Activated naive CD4-positive, alpha-beta T cell treated with anti-CD3 and anti-CD28 coated beads, Interleukin-2, amount 10 ng/mL, durations not matched to agents 7 days and 5 days (primary cell): ENCODE measurements around the gene CRYBG1.
"Not testable (repeated sequence)": the region's sequence is repeated elsewhere in the genome, so short reads cannot be mapped to it uniquely, and the experiment has no call there.

Source experiments
- CTCF ChIA-PET: fragments of 350-600 bp; sonication (Branson Sonifier 250); formaldehyde crosslinking; loops from one replicate; lab custom pipeline; 2021; ENCODE audit warnings: antibody characterized with exemption; lab: Charles Lee
- DNase-seq: peaks from one replicate; pipeline ENCODE4 v3.0.0-alpha.2; 2020
- H3K27ac Mint-ChIP-seq: one replicate; pipeline ENCODE4 v1.8.0; 2021; ENCODE audit warnings: mild to moderate bottlenecking, moderate library complexity, mixed read lengths
- H3K27me3 Mint-ChIP-seq: one replicate; pipeline ENCODE4 v1.8.0; 2021; ENCODE audit warnings: mild to moderate bottlenecking, mixed read lengths
- H3K36me3 Mint-ChIP-seq: one replicate; pipeline ENCODE4 v1.8.0; 2021; ENCODE audit warnings: mixed read lengths
- H3K4me1 Mint-ChIP-seq: one replicate; pipeline ENCODE4 v1.8.0; 2021; ENCODE audit warnings: mixed read lengths
- H3K4me3 Mint-ChIP-seq: one replicate; pipeline ENCODE4 v1.8.0; 2021; ENCODE audit warnings: mild to moderate bottlenecking, moderate library complexity, mixed read lengths
- H3K9me3 Mint-ChIP-seq: one replicate; pipeline ENCODE4 v1.8.0; 2021; ENCODE audit warnings: mixed read lengths

Gene CRYBG1

GRCh38 chr6:106385530-106385929 is 25.0 kb downstream of the CRYBG1 start:
- no peak overlapping the region for H3K27ac Mint-ChIP-seq
- H3K9me3 Mint-ChIP-seq: no peaks in the 10 kb centered on the region
- no peak overlapping the region for H3K4me3 Mint-ChIP-seq
- CTCF ChIA-PET: no interaction called here
- DNase-seq: no peak
- H3K4me1 Mint-ChIP-seq: peaks cover 7% of the 10 kb centered on the region
- H3K36me3 Mint-ChIP-seq: no peaks in the 10 kb centered on the region
- H3K27me3 Mint-ChIP-seq: peaks cover 15% of the 10 kb centered on the region

GRCh38 chr6:106387875-106388274 is 27.4 kb downstream of the CRYBG1 start:
- Mint-ChIP-seq H3K36me3 (no peaks in the 10 kb centered on the region), H3K4me1 (no peaks in the 10 kb centered on the region), H3K27me3 (peaks cover 25% of the 10 kb centered on the region), H3K4me3 (no peak overlapping the region), H3K9me3 (no peaks in the 10 kb centered on the region), H3K27ac (no peak overlapping the region)
- no peak for DNase-seq
- CTCF ChIA-PET: no interaction called here

DNA sequence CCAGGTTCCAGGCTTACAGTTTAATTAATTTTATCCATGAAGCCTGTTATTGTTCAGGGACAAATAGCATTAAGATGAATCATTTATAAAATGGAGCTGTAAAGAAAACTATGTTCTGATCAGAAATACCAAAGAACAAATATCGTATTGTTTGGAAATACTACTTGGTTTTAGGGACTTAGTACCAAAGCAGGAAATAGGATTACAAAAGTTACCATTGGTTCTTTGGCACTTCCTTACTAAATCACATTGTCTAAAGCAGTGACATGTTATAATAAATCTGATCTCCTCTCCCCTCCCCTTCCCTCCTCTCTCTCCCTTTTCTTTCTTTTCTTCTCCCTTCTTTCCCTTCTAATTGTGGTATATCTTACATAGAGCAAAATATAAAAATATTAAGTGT is 29.6 kb downstream of the CRYBG1 start:
- CTCF ChIA-PET: no interaction called here
- no peaks in the 10 kb centered on the region for H3K36me3 Mint-ChIP-seq
- H3K27ac Mint-ChIP-seq: no peak overlapping the region
- no peak overlapping the region for H3K4me3 Mint-ChIP-seq
- H3K9me3 Mint-ChIP-seq: no peaks in the 10 kb centered on the region
- H3K27me3 Mint-ChIP-seq: peaks cover 27% of the 10 kb centered on the region
- no peak for DNase-seq
- no peaks in the 10 kb centered on the region for H3K4me1 Mint-ChIP-seq

DNA sequence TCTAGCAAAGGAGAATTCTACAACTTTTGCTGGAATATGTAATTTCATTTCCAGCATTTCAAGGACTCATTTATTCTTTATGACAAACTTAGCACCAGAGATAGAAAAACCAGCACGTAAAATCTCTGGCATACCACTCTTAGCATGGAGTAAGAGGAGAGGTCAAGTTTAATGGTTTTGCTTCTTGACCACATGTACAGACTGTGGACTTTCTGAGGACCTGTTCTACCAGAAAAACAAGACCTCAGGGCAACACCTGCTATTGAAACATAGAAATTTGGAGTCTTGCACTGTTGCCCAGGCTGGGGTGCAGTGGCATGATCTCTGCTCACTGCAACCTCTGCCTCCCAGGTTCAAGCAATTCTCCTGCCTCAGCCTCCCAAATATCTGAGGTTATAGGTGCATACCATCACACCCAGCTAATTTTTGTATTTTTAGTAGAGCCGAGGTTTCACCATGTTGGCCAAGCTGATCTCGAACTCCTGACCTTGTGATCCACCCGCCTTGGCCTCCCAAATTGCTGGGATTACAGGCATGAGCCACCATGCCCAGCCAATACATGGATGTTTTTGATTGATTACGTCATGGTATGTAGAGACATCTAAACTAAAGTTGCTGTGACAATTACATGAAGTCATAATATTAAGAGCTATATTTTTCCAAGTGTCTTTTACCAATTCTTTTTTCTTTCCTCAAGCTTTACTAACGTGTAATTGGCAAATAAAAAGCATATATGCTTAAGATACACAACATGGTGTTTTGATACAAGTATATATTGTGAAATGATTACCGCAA is 36.1 kb downstream of the CRYBG1 start:
- H3K27ac Mint-ChIP-seq: no peak overlapping the region
- no peak for DNase-seq
- no peaks in the 10 kb centered on the region for H3K9me3 Mint-ChIP-seq
- H3K27me3 Mint-ChIP-seq: peaks cover 13% of the 10 kb centered on the region
- CTCF ChIA-PET: interaction anchor here (1.0 kb wide), 1 partner anchor 16 kb away, joined by 3 read pairs; no protein-coding TSS in a partner anchor
- H3K4me1 Mint-ChIP-seq: no peaks in the 10 kb centered on the region
- no peaks in the 10 kb centered on the region for H3K36me3 Mint-ChIP-seq
- H3K4me3 Mint-ChIP-seq: no peak overlapping the region

- H3K27me3 Mint-ChIP-seq: peaks cover 8% of the 10 kb centered on the region
- H3K4me3 Mint-ChIP-seq: no peak overlapping the region
- no peaks in the 10 kb centered on the region for H3K36me3 Mint-ChIP-seq
- CTCF ChIA-PET: interaction anchor here (1.0 kb wide), 1 partner anchor 17 kb away, joined by 3 read pairs; no protein-coding TSS in a partner anchor
- H3K4me1 Mint-ChIP-seq: no peaks in the 10 kb centered on the region
- no peak for DNase-seq
- H3K27ac Mint-ChIP-seq: no peak overlapping the region
- no peaks in the 10 kb centered on the region for H3K9me3 Mint-ChIP-seq
Observed at GRCh38 chr6:106397431-106397830, 36.9 kb downstream of the CRYBG1 start.

- Mint-ChIP-seq H3K27ac (no peak overlapping the region), H3K4me3 (no peak overlapping the region)
Observed at GRCh38 chr6:106398621-106399020, 38.1 kb downstream of the CRYBG1 start.

GRCh38 chr6:106405044-106405443 is 44.5 kb downstream of the CRYBG1 start:
- CTCF ChIA-PET, H3K36me3 Mint-ChIP-seq, DNase-seq, H3K27ac Mint-ChIP-seq, H3K4me1 Mint-ChIP-seq, H3K9me3 Mint-ChIP-seq, H3K4me3 Mint-ChIP-seq: not testable (repeated sequence)
- H3K27me3 Mint-ChIP-seq: peaks cover 20% of the 10 kb centered on the region

More at GRCh38 chr6:106398621-106399020, 38.1 kb downstream of the CRYBG1 start:
- Mint-ChIP-seq H3K9me3 (no peaks in the 10 kb centered on the region), H3K27me3 (peaks cover 2% of the 10 kb centered on the region), H3K4me1 (no peaks in the 10 kb centered on the region), H3K36me3 (no peaks in the 10 kb centered on the region)
- CTCF ChIA-PET: no interaction called here
- DNase-seq: no peak

DNA sequence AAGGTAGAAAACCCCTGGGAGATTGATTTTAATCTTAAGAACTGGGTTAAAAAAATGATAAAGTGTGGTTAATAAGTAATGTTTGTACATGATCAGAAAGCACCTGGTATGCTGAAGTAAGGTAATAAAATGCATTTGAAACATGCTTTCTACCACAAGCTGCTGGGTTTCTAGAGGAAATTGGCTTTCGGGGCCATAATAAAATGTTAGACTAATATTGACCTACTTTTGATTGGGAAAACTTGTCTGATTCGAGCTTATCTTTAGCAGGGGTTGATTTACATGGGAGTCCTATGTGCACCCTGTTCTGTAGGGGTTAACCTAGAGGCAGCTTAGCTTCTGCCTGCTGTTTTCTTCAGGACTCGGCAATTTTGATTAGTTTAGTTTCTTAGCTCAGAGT is 50.5 kb downstream of the CRYBG1 start:
- H3K4me1 Mint-ChIP-seq: no peaks in the 10 kb centered on the region
- H3K4me3 Mint-ChIP-seq: no peak overlapping the region
- H3K9me3 Mint-ChIP-seq: peaks cover 8% of the 10 kb centered on the region
- CTCF ChIA-PET: interaction anchor here (0.6 to 0.7 kb wide), 2 partner anchors 143 to 1417 kb away, joined by 3 read pairs; no protein-coding TSS in a partner anchor
- H3K36me3 Mint-ChIP-seq: no peaks in the 10 kb centered on the region
- H3K27ac Mint-ChIP-seq: no peak overlapping the region
- no peak for DNase-seq
- H3K27me3 Mint-ChIP-seq: peaks cover 44% of the 10 kb centered on the region

DNA sequence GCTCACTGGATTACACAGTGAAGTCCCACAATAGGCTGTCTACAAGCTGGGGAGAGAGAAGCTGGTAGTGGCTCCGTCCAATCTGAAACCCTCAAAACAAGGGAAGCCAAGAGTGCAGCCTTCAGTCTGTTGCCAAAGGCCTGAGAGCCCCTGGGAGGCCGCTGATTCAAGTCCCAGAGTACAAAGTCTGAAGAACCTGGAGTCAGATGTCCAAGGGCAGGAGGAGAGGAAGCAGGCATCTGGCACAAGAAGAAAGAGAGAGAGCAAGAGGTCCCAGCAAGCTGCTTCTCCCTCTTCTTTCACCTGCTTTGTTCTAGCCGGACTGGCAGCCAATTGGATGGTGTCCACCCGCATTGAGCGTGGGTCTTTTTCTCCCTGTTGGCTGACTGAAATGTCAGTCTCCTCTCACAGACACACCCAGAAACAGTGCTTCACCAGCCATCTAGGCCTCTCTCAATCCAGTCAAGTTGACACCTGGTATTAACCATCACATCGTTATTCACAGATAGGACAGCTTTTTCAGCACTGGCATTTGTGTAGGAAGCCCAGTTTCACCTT is 51.2 kb downstream of the CRYBG1 start:
- no peak overlapping the region for H3K27ac Mint-ChIP-seq
- peaks cover 46% of the 10 kb centered on the region for H3K27me3 Mint-ChIP-seq
- H3K36me3 Mint-ChIP-seq: no peaks in the 10 kb centered on the region
- no peak for DNase-seq
- CTCF ChIA-PET: interaction anchor here (0.7 kb wide), 1 partner anchor 143 kb away, joined by 3 read pairs; no protein-coding TSS in a partner anchor
- H3K4me3 Mint-ChIP-seq: no peak overlapping the region
- H3K9me3 Mint-ChIP-seq: peaks cover 8% of the 10 kb centered on the region
- no peaks in the 10 kb centered on the region for H3K4me1 Mint-ChIP-seq

GRCh38 chr6:106413016-106413415 is 52.5 kb downstream of the CRYBG1 start:
- Mint-ChIP-seq H3K27me3 (peaks cover 51% of the 10 kb centered on the region), H3K36me3 (no peaks in the 10 kb centered on the region), H3K4me1 (no peaks in the 10 kb centered on the region), H3K27ac (no peak overlapping the region), H3K4me3 (no peak overlapping the region), H3K9me3 (no peaks in the 10 kb centered on the region)
- CTCF ChIA-PET: no interaction called here
- DNase-seq: no peak

GRCh38 chr6:106413722-106414121 is 53.2 kb downstream of the CRYBG1 start:
- Mint-ChIP-seq H3K4me1 (no peaks in the 10 kb centered on the region), H3K4me3 (no peak overlapping the region), H3K36me3 (no peaks in the 10 kb centered on the region), H3K27me3 (peaks cover 43% of the 10 kb centered on the region), H3K9me3 (no peaks in the 10 kb centered on the region), H3K27ac (no peak overlapping the region)
- CTCF ChIA-PET: no interaction called here
- DNase-seq: no peak

- no peaks in the 10 kb centered on the region for H3K36me3 Mint-ChIP-seq
- no peaks in the 10 kb centered on the region for H3K4me1 Mint-ChIP-seq
- CTCF ChIA-PET: interaction anchor here (0.9 kb wide), 1 partner anchor 55 kb away, joined by 3 read pairs; the partner anchor contains the start of gene CRYBG1
- no peaks in the 10 kb centered on the region for H3K9me3 Mint-ChIP-seq
- no peak overlapping the region for H3K4me3 Mint-ChIP-seq
- DNase-seq: no peak
- no peak overlapping the region for H3K27ac Mint-ChIP-seq
- H3K27me3 Mint-ChIP-seq: peaks cover 40% of the 10 kb centered on the region
Observed at GRCh38 chr6:106415921-106416320, 55.4 kb downstream of the CRYBG1 start.

GRCh38 chr6:106417572-106418147 is 57.1 kb downstream of the CRYBG1 start:
- H3K27ac Mint-ChIP-seq: no peak overlapping the region
- H3K9me3 Mint-ChIP-seq: no peaks in the 10 kb centered on the region
- H3K27me3 Mint-ChIP-seq: peaks cover 34% of the 10 kb centered on the region
- DNase-seq: no peak
- H3K4me3 Mint-ChIP-seq: no peak overlapping the region
- no peaks in the 10 kb centered on the region for H3K4me1 Mint-ChIP-seq
- CTCF ChIA-PET: interaction anchor here (0.6 kb wide), 1 partner anchor 439 kb away, joined by 6 read pairs; no protein-coding TSS in a partner anchor
- no peaks in the 10 kb centered on the region for H3K36me3 Mint-ChIP-seq

GRCh38 chr6:106419900-106420613 is 59.5 kb downstream of the CRYBG1 start:
- Mint-ChIP-seq H3K9me3 (no peaks in the 10 kb centered on the region), H3K4me1 (no peaks in the 10 kb centered on the region), H3K27me3 (peaks cover 19% of the 10 kb centered on the region), H3K36me3 (no peaks in the 10 kb centered on the region), H3K27ac (no peak overlapping the region), H3K4me3 (no peak overlapping the region)
- DNase-seq: no peak
- CTCF ChIA-PET: interaction anchor here (1.4 kb wide), 1 partner anchor 80 kb away, joined by 4 read pairs; no protein-coding TSS in a partner anchor
